GM19397 (cell line): Measurements from ENCODE around the gene CNN1.
A peak's percentile ranks its signal among the peaks of the same experiment; 100 is the strongest.

Experiments
- ATAC-seq: cut with Tn5 transposase; IDR thresholded peaks from one replicate; pipeline ENCODE4 v1.9.1; 2021; ENCODE audit warnings: mild to moderate bottlenecking, moderate library complexity; ENCODE audit not compliant: unreplicated experiment

CNN1 gene

GRCh38 chr19:11534538-11534937 lies 4.1 kb upstream of the CNN1 start:
- ATAC-seq: no peak

GRCh38 chr19:11534948-11535347 lies 3.7 kb upstream of the CNN1 start:
- ATAC-seq: no peak

GRCh38 chr19:11535792-11536595 lies 2.7 kb upstream of the CNN1 start:
- ATAC-seq: peak; percentile 76

- ATAC-seq: no peak
These were observed 1.1 kb downstream of the CNN1 start for GRCh38 chr19:11539495-11540365.

GRCh38 chr19:11540645-11541044 lies 2.0 kb downstream of the CNN1 start:
- no peak for ATAC-seq

GRCh38 chr19:11541238-11541637 lies 2.6 kb downstream of the CNN1 start:
- ATAC-seq: no peak

GRCh38 chr19:11547929-11548700 lies 9.5 kb downstream of the CNN1 start:
- ATAC-seq: no peak

GRCh38 chr19:11549386-11549953 lies 10.8 kb downstream of the CNN1 start:
- ATAC-seq: no peak

GRCh38 chr19:11550265-11550664 lies 11.6 kb downstream of the CNN1 start:
- ATAC-seq: no peak

- ATAC-seq: no peak
These were observed 13.1 kb downstream of the CNN1 start for GRCh38 chr19:11551603-11552235.

- ATAC-seq: no peak
These were observed 14.2 kb downstream of the CNN1 start for GRCh38 chr19:11552666-11553372.

- ATAC-seq: no peak
These were observed 15.5 kb downstream of the CNN1 start for GRCh38 chr19:11554160-11554559.

GRCh38 chr19:11555246-11555645 lies 16.6 kb downstream of the CNN1 start:
- ATAC-seq: no peak

- no peak for ATAC-seq
These were observed 18.2 kb downstream of the CNN1 start for GRCh38 chr19:11556634-11557420.

- ATAC-seq: peak; percentile 82
These were observed 20.5 kb downstream of the CNN1 start, which contains the start of gene ELOF1 for GRCh38 chr19:11558881-11559828. ELOF1 (minus strand) TSS chr19:11559230; CDS start chr19:11554347, 4,883 bp downstream.

GRCh38 chr19:11560404-11561051 lies 21.9 kb downstream of the CNN1 start:
- no peak for ATAC-seq

GRCh38 chr19:11563532-11563931 lies 24.9 kb downstream of the CNN1 start:
- ATAC-seq: no peak
